A549 treated with Hydrocortisone at 1 μM for 4 hours (cell line): ENCODE results near the gene TMEM232. TPM values are rescaled to one million over a fixed set of nuclear protein-coding genes. Genes with fewer than 3 reads are reported as not detected.

Source experiments
- total RNA-seq: library from RNA; stranded (reverse); fragments of 200-300 nt; extraction: Qiagen RNA extraction; gene quantifications from 5 replicates; pipeline ENCODE4 v1.2.3, GENCODE V29; 2022

The TMEM232 gene
- 0.20 TPM in 2 of 5 replicates, not detected in the others for total RNA-seq

GRCh38 chr5:110726249-110727024 is at the start of gene TMEM232:
TSS of gene TMEM232 (minus strand) at chr5:110726671. CDS start at chr5:110667352, 59,319 bp downstream.

GRCh38 chr5:110738812-110739651 is 12.6 kb upstream of the TMEM232 start, which contains the start of gene SLC25A46:
TSS of gene SLC25A46 (plus strand) at chr5:110739007. CDS start at chr5:110739120, 113 bp downstream.

Other genes with a start within 250 kb of the TMEM232 start
- 25.5 to 34.8 TPM (median 29.5 TPM) in 5 replicates for gene SLC25A46, start 12.3 kb upstream of the TMEM232 start, total RNA-seq